Fibroblast of skin of right quadriceps (primary cell): Measurements from ENCODE around the gene CLCA4.
"Not testable (repeated sequence)": the region's sequence is repeated elsewhere in the genome, so short reads cannot be mapped to it uniquely, and the experiment has no call there.

Experiments
- DNase-seq: peaks from one replicate; pipeline ENCODE4 v3.0.0-alpha.2; 2013

CLCA4 gene

DNA sequence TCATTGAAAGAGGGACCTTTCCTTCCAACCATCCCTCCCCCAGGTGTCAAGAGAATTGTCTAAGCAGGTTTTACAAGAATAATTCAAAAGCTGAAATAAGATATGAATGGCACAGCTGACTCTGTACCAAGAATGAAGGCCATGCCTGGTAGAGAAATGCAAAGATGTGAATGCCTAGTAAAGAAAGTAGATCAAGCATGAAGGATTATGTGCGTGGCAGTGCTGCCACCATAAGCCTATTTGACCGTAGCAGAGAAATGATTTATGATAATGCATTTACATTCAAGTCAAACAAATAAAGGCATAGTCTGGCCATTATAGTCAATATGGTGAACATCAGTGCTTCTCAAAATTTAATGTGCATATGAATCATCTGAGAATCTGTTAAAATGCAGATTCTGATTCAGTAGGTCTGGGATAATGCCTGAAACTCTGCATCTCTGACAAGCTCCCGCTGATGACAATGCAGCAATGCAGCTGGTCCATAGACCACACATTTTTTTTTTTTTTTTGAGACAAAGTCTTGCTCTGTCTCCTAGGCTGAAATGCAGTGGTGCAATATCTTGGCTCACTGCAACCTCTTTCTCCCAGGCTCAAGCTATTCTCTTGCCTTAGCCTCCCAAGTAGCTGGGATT lies 16.6 kb upstream of the CLCA4 start:
- no peak for DNase-seq

DNA sequence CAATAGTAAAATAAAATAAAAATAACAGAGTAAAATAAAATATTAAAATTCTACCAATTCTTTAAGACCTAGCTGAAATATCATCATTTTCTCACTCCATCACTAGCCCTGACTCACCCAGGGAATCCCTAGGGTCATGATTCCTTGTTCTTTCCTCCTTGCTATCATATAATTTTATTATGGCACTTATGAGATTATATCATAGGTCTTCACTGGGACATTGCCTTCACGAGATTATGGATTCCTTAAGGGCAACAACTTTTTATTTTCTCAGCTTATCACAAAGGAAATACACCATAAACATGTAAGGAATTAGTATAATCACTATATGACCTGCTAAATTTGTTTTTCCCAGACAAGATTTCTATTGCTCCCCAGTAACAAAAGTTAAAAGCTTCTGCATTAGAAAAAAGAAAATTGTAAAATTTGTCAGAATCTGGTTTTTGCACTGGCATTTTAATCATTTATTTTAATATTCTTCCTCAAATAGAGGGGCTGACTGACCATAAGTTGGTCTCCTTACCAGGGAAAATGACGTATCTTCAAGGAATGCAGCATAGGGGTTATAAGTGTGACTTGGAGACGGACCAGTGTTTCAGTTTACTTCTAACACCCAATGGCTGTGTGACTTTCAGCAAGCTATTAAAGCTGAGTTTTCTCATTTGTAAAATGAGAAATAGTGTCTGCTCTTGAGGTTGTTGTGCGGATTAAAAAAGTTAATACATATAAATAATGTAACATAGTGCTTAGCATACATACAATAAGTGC lies 8.8 kb upstream of the CLCA4 start:
- no peak for DNase-seq

DNA sequence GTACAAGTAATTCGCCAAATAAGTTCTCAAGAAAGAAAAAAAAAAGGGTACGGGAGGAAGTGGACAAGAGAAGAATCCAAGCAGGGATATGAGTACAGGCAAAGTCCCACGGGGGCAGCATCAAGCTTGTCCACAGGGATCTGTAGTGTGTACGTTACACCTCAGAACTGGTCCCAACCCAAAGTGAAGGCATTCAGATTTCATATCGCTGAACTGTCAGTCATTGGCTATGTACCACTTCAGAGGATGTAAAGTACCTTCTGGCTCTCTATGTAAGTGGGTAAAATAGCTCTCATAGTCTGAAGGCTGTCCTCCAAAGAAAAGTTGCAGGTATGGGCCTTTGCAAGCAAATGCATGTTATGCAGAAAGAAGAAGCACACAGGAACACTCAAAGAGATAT lies 8.1 kb upstream of the CLCA4 start:
- no peak for DNase-seq

DNA sequence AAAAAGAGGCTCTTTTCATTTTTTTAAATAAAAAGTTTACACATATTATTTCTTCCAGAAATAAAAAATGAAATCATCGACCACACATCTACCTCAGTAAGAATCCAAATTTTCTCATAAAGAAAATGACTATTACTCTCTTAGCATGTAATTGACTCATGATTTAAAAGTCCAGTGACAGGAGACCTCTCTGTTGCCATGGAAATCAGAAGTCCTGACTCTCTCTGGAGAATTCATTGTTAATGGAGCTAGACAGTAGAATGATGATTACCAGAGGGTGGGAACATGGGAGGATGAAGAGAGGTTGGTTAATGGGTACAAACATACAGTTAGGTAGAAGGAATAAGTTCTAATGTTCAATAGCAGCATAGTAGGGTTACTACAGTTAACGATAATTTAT lies 5.0 kb upstream of the CLCA4 start:
- DNase-seq: no peak

DNA sequence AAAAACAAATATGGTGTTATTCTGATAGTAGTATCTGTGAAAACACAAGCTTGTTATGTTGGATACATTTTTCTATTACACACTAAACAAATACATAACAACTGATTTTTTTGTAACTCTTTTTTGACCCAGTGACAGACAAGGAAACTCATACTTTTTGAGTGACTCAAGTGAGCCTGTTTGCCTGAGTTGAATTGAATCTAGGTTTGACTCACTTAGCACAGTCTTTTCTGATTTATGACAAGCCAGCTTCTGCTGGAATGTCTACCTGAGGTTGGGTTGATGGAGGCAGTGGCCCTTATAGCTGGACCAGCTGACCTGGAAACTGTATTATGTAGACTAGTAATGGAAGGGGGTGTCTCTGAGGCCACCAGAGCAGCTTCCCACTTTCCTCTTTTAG lies 4.2 kb upstream of the CLCA4 start:
- peak; percentile 29 for DNase-seq

DNA sequence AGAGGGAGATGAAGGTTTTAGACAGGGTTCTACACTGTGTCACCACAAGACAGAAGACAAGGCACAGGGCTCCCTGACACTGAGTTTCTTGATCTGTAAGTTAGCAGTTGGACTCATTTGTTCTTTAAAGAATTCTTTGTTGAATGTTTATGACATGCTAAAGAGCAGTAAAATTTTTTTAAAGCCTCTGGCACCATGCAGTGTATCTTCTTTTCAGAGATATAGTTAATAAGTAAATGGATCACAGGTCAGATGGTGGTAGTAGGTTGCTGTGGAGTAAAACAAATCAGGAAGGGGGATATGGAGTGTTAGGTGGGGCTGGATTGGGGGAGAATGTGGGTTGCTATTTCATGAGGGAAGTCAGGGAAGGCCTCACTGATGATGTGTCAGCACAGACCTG lies 2.0 kb downstream of the CLCA4 start:
- DNase-seq: no peak

DNA sequence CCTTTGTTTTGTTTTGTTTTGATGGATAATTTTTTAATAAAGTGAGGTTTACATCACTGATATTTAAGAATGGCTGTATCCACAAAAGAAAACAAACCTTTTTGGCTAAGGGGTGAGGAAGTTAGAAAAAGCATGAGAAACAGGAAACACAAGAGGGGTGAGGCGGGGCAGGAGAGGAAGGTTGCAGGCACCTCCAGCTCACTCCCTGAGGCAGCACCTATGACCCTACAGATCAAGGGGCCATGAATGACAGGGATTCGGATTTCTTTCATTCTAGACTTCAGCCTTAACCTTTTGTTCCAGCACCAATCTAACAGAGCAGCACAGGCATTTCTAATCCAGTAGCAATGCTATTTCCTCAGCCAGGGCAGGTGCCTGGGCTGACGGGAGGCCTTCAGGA lies 4.4 kb downstream of the CLCA4 start:
- no peak for DNase-seq

DNA sequence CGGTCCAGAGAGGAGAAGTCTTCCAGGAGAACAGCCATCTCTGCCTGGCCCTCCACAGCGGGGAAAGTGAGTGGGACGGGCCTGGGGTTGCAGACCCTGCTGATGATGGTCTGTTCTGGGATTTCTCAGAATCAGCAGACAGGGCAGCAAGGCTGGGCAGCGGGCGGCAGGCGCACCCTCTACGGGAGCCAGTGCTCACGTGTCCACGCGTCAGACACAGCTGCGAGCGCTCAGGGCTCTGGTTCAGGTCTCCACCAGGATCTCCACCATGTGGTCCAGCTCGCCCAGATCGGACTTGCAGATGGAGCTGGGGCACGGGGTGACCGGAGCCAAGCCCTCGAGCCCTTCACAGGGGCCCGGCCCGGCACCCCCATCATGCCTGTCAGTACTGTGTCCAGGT lies 5.5 kb downstream of the CLCA4 start:
- no peak for DNase-seq

DNA sequence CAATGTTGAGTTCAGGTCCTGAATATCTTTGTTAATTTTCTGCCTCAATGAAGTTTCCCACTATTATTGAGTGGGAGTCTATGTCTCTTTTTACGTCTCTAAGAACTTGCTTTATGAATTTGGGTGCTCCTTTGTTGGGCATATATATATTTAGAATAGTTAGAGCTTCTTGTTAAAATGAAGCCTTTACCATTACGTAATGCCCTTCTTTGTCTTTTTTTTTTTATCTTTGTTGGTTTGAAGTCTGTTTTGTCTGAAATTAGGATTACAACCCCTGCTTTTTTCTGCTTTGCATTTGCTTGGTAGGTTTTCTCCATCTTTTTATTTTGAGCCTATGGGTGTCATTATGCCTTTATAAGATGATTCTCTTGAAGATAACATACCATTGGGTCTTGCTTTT lies 10.9 kb downstream of the CLCA4 start:
- no peak for DNase-seq

DNA sequence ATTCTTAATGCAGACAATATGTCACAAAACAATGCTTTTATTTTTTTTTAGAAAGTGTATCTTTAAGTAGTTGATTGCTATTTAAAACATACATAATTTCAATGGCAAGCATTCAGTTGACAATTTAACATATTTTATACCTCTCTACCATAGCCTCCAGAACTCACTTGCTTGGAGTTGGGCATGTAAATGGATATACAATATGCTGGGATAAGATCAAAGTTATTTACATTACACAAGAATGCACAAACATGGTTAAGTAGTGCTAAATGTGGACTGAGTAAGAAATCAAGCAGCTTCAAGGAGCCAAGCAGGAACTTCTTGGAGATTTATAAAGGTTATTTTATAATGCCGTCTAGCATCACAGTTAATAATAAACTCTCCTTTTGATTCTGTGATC lies 17.0 kb downstream of the CLCA4 start:
- no peak for DNase-seq

DNA sequence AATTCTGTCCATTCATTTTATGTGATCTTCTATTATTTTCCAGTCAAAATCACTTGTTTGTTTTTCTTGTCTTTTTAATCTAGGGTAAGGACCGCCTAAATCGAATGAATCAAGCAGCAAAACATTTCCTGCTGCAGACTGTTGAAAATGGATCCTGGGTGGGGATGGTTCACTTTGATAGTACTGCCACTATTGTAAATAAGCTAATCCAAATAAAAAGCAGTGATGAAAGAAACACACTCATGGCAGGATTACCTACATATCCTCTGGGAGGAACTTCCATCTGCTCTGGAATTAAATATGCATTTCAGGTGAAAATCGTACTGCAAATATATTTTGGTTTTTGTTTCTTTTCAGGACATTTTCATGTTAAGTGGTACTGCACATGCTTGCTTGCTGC lies 20.5 kb downstream of the CLCA4 start:
- DNase-seq: no peak

DNA sequence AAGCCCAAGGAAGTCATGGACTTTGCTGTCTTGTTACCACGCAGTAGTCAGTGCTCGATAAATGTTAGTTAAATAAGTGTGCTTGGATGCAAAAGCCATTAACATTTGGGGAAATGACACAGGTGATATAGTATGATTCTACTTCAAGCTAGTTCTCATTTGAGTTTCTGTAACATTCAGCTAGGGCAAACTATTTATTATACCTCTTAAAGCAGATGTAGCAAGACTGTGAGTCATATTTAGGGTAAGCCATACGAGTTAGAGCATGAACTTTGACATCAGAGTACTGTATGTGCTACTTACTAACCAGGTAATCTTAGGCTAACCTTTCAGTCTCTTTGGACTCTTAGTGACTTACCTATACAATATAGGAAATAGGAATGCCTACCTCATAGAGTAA lies 21.0 kb downstream of the CLCA4 start:
- DNase-seq: no peak

DNA sequence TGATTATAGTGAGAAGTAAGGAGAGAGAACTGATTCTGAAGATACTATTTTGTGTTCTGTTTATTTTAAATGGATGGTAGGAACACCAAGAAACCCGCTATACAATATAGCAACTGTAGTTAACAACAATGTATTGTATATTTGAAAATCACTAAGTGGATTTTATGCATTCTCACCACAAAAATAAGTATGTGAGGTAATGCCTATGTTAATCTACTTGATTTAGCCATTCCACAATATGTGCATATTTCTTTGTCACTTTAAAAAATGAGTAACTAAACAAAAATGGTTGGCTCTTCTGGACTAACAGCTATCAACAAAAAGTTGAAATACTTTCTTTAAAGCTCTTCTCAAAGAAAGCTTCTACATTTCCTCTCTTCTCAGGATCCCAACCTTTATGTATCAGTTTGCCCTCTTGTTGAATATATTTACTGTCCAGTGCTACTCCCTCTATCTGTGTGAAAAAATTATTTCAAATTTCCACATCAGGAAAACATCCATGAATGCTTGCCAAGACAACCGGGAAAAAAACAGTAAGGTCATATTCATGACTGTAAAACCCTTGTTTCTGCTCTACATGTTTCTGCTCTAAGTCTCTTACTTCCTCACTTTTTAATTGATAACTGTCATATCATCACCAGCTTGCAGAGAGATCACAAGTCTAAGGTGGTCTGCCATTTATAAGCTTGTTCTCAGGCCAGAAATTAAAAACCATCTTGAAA lies 27.0 kb downstream of the CLCA4 start:
- peak; percentile 2 for DNase-seq

DNA sequence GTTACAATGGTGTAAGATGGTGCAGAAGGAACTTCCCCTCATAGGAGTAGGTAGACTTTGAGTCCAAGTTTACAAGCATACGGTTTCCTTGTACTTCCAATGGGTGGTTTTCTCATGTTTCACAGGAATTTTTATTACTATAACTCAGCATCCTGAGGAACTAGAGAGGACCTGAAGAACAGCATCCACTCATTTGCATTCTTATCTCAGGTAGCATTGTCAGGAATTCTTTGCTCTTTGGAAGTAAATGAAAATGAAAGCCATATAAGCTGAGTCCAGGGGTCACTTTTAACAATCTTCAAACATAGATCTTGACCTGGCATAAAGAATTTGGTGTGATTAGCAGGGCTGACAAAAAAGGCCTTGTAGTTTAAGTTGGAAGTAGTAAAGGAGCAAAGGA lies 34.4 kb downstream of the CLCA4 start:
- no peak for DNase-seq

DNA sequence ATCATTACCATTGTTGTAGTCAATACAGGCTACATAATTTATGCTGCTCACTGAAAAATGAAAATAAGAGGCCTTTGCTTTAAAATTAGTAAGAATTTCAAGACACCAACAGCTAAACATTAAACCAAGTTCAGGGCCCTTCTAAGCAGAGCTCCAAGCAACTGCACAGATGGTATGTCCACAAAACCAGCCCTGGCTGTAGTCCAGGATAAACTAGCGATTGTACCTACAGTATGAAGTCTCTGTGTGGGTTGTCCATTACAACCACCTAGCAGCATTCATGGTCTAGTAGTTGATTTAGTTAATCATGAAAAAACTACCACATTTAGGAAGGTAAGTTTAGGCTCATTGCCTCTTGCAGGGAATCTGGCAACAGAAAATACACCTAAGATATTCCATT lies 35.3 kb downstream of the CLCA4 start:
- DNase-seq: no peak

DNA sequence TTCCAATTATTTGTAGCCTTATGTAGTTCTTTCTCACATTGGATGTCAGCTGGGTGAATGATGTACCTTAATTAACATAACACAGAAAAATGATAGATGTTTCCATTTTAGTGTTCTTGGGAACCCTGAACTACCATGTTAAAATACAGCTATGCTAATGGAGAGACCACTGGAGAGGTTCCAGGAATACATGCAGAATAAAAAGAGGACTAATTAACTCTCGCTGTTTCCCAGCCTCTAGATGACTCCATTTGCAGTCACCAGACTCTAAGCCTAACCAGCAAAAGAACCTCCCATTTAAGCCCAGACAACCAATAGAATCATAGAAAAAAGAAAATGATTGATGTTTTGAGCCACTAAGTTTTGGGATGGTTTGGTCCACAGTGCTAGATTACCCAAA lies 36.2 kb downstream of the CLCA4 start:
- no peak for DNase-seq

DNA sequence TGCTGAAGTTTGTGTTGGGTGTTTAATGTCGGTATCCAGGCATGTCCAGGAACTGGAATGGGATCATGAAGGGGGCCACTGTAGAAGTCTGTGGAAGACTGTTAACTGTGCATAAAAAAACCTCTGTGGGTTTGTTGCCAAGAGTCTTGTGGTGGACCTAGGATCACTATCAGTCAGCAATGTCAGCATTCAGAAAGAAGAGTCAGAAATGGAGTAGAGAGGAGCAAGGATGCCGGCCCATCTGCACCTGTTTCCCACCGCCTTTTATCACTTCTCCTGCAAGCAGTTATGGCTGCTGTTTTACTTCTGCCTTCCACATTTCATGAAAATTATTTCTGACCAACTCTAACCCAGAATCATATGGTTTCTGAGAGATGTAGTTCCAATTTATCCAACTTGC lies 36.7 kb downstream of the CLCA4 start:
- DNase-seq: no peak

DNA sequence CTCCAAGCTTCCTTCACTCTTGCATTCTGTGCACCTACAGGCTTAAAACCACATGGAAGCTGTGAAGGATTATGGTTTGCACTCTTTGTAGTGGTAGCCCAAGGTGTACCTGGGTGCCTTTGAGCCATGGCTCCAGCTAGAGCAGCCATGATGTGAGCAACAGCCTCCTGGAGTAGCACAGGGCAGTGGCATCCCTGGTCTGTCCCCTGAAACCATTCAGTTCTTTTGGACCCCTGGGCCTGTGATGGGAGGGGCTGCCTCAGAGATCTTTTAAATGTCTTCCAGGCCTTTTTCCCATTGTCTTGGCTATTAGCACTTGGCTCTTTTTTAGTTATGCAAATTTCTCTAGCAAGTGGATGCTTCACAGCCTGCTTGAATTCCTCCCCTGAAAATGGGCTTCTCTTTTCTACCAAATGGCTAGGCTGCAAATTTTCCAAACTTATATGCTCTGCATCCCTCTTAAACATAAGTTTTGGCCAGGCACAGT lies 47.4 kb downstream of the CLCA4 start:
- DNase-seq: no peak

DNA sequence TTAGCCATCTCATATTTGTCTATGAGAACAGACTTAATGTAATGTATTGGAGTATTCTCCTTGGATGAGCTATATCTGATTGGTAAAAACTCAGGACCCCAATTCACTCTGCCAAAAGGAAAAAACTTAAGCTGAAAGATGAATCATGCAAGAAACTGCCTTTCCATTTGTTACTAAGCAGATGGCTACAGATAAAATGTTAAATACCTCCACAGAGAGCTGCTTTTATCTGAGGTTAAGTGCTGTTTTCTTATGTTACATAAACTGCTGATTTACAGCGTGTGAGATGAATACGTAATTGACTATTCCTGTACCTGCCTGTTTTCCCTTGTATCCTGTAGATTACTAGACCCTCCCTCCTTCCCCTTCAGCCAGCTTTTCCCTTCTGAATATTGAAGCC lies 49.3 kb downstream of the CLCA4 start:
- DNase-seq: no peak

DNA sequence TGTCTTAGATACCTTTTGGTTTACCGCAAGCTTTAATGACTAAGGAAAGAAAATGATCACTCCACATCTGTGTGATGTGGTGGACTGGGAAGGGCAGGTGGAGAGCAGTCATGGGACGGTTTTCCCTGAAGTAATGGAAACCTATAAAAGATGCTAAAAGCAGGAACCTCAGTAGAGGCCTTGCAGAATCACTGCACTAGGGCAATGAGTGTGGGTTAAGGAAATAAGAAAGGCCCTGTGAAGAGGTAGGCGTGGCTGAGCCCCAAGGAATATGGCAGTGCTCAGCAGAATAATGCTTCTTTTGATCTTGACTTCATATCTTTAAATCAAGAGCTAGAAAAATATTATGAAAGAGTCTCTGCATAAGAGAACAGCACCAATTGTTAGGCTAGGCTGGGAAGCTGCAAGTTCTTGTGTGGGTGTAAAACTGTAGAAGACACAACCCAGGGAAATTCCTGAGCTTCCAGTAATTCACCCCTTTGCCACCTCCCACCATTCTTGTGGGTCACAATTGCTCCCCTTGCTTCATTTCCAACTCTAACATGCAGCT lies 49.9 kb downstream of the CLCA4 start:
- no peak for DNase-seq

DNA sequence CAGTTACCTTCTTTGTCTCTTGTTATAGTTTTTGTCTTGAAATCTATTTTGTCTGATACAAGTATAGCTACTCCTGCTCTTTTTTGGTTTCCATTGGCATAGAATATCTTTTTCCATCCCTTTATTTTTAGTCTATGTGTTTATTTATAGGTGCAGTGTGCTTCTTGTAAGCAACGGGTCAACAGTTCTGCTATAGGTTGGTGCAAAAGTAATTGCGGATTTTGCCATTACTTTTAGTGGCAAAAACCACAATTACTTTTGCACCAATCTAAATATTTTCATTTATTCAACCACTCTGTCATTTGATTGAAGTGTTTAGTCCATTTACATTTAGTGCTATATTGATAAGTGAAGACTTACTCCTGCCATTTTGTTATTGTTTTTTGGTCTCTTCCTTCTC lies 59.2 kb downstream of the CLCA4 start:
- DNase-seq: not testable (repeated sequence)

DNA sequence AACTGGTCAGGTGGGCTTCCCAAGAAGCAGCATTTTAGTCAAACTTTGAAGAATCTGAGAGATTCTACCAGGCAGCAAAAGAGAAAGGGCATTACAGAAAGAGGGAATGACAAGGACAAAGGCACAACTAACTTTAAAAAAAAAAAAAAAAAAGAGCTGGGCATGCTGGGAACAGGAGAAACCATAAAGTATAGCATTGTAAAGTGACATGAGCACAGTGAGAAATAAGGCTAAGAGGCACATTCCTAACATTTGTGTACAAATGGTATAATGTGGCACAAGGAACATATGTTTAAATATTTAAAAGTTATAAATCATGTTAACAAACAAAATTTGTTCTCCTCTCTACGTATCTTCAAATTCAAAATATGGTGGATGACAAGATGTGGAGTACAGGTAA lies 69.6 kb downstream of the CLCA4 start:
- no peak for DNase-seq

DNA sequence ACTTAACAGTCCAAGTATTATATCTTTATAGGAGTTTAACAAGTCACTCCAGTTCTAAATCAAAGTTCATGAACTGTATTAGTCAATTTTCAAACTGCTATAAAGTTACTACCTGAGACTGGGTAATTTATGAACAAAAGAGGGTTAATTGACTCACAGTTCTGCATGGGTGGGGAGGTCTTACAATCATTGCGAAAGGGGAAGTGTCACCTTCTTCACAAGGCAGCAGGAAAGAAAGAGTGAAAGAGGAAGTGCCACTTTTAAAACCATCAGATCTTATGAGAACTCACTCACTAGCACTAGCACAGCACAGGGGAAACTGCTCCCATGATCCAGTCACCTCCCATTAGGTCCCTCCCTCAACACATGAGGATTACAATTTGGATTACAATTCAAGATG lies 70.0 kb downstream of the CLCA4 start:
- DNase-seq: no peak

DNA sequence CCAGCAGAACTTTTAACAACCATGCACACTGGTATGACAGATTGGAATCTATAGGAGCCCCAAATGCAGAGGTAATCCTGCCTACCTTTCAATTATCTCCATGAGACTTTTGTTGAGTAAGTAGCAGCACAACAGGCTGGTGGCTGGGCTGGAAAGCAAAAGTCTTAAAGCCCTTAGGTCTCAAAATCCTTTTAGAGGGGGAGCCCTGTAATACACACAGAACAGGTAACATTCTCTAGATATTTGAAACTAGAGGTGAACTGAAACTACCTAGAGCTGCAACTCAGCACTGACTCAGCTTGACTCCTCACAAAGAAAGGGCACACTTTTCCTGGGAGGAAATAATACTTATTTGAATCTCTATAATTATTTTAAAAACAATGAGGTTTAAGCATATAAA lies 71.5 kb downstream of the CLCA4 start:
- no peak for DNase-seq
